ENCODE data around the gene SPG11. TPM values are rescaled to one million over a fixed set of nuclear protein-coding genes. Genes with fewer than 3 reads are reported as not detected.

The SPG11 gene
- 26.1 and 34.9 TPM in 2 replicates for polyA plus RNA-seq

GRCh38 chr15:44663410-44664308, at the start of gene SPG11:
TSS of gene SPG11 (minus strand) at chr15:44663662. CDS start at chr15:44663647, 15 bp downstream.

GRCh38 chr15:44711096-44711742, 47.8 kb upstream of the SPG11 start, which contains the start of the genes B2M and PATL2:
TSS of gene B2M (plus strand) at chr15:44711517. CDS start at chr15:44711547, 30 bp downstream.
TSS of gene PATL2 (minus strand) at chr15:44711323. CDS start at chr15:44676490, 34,833 bp downstream.

GRCh38 chr15:44536962-44537734, 126.3 kb downstream of the SPG11 start, which contains the start of gene EIF3J:
TSS of gene EIF3J (plus strand) at chr15:44537147. CDS start at chr15:44537195, 48 bp downstream.

Other genes starting within 250 kb of the SPG11 start
- 7.5 and 10.8 TPM in 2 replicates for gene CTDSPL2, start 236.0 kb downstream of the SPG11 start, polyA plus RNA-seq
- gene EIF3J, start 126.5 kb downstream of the SPG11 start, polyA plus RNA-seq, result 43.7 and 54.9 TPM in 2 replicates
- not detected in 2 replicates for gene PATL2, start 47.7 kb upstream of the SPG11 start, polyA plus RNA-seq
- 2,747 and 3,416 TPM in 2 replicates for gene B2M, start 47.9 kb upstream of the SPG11 start, polyA plus RNA-seq
- gene TRIM69, start 72.9 kb upstream of the SPG11 start, polyA plus RNA-seq, result 39.3 and 48.2 TPM in 2 replicates